MV-4-11 (cell line): Measurements from ENCODE around the gene FBXO33.
A peak's percentile ranks its signal among the peaks of the same experiment; 100 is the strongest.

Experiments used
- DNase-seq: peaks from one replicate; lab custom pipeline; 2025; lab: John Stamatoyannopoulos, UW

FBXO33 gene

DNA sequence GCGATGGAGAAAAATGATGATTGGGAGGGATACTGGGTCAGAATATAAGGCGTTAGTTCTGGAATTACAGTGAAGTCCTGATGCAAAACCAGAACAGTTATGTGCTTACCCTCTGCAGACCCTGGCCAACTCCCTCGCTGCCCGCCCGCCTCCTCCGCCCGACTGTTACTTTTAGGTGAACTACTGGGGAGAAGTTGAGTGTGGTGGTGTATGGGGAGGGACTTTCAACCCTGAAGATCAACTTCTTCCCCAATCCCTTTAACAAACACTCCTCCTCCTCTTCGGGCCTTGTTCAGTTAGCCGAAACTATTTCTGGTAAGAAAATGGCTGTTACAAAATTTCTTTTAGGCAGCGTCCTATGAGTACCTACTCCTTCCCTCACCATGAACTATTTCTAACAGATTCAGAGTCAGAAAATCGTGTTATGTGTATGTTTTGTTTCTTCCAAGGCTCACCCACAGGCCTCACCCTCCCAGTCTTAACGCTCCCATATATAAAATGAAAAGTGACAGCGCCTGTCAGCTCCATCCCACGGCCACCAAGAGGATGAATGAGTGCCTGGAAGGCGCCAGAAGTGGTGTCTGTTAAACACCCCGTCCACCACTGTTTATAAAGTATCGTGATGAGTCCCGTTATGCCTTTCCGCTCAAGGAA, 1.3 kb downstream of the FBXO33 start:
- DNase-seq, result peak; percentile 16

DNA sequence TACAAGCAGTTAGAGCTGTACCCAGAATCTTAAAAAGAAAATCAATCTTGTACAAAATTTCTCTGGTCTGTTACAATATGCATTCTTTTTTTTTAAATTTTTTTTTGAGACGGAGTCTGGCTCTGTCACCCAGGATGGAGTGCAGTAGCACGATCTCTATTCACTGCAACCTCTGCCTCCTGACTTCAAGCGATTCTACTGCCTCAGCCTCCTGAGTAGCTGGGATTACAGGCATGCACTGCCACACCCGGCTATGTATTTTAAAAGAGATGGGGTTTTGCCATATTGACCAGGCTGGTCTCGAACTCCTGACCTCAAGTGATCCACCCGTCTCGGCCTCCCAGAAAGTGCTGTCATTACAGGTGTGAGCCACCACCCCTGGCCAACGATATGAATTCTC, 4.1 kb downstream of the FBXO33 start:
- DNase-seq, result no peak

DNA sequence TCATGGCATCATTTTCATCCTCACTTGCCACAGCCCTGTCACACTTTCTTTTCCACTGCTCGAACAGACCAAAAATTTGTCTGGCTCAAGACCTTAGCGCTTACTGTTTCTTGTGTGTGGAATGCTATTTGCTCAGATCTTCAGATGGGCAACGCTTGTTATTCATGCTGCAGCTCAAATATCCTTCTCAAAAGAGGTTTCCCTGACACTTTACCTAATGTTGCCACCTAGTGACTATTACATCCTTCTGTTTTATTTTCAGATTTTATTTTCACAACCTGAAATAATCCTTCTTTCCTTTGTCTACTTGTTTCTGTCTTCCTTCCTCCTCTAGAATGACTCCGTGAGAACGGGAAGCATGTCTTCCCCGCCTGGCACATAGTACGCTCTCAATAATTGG, 5.6 kb downstream of the FBXO33 start:
- DNase-seq, result peak; percentile 43

DNA sequence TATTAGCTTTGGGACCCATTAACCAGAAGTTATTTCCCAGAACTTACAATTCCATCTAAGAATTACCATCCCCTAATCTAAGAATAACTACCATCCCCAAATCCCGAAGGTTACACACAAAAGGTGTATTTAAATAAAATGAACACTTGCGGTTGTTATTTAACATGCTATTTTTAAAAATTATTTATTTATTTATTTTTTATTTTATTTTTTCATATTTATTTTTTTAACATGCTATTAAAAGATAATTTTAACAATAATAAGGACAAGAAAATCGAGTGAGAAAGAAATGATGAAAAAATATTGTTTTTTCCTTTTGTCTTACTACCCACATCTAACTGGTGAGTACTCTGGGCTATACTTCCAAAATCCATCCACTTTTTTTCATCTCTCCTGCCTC, 6.3 kb downstream of the FBXO33 start:
- DNase-seq, result no peak

DNA sequence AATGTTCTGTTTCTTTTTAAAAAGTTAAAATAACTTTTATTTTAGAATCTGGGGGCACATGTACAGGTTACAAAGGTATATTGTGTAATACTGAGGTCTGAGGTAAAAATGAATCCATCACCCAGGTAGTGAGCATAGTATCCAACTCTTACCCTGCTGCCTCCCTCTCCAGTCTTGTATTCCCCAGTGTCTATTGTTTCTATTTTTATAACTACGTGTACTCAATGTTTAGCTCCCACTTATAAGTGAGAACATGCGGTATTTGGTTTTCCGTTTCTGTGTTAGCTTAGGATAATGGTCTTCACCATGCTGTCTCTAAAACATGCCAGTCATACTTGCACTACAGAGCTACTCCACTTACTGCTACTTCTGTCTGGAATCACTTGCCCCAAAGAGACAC, 8.4 kb downstream of the FBXO33 start:
- DNase-seq, result no peak

DNA sequence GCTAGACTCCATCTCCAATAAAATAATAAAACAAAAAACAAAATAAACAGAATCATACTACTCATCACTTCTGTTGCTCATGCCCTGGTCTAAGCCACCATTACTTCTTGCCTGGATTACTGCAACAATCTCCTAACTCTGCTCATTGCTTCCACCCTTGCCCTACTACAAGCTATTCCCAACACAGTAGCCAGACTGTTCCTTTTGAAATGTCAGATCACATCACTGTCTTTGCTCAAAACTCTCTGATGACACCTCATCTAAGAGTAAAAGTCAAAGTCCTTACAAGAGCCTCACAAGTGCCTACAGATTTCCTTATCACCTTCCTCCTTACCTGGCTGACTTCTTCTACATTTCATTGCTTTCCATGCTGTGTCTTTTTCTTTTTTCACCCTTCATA, 10.0 kb downstream of the FBXO33 start:
- DNase-seq, result no peak

DNA sequence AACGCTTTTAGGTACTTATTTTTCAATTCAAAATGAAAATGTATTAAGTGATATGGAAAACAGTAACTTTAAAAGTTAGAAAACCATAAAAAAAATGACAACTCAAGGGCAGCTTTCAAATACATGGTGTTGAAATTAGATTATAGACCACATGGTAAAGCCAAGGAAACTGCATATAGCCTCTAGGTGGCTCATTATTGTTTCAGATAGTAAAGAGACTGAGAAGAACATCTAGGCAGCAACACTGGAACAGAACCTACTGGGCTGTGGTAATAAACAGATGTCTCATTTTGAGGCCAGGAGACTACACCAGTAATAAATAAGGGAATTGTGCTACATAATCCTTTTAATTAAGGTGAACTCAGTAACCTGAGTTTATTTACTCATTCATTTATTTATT, 13.0 kb downstream of the FBXO33 start:
- DNase-seq, result no peak

DNA sequence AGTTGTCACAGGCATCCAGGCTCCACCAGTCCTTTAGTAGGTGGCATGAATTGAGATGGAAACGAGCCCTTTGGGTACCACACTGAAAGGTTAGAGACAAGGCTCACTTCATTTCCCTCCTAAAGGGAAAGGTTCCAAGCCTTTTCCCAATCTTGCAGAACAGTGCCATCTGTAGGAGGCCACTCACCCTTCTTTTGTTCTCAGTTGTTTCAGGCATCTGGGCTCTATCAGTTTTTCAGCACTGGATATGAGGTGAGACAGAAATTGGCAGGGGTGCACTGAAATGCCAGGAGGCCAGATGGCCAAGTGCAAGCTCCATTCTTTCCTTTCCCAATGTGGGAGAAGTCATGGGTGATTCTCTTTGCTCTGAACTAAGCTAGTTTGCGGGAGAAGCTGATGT, 15.2 kb downstream of the FBXO33 start:
- no peak for DNase-seq

DNA sequence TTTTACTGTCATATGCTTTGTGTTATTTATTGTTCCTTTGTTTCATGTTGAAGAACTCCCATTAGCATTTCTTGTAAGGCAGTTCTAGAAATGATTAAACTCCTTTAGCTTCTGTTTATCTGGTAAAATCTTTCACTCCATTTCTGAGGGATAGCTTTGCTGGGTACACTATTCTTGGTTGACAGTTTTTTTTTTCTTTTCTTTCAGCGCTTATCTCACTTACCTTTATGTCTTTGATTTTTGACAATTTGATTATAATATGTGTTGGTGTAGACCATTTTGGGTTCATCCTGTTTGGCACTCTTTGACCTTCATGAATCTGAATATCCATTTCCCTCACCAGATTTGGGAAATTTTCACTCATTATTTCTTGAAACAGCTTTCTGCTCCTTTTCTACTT, 16.2 kb downstream of the FBXO33 start:
- no peak for DNase-seq

DNA sequence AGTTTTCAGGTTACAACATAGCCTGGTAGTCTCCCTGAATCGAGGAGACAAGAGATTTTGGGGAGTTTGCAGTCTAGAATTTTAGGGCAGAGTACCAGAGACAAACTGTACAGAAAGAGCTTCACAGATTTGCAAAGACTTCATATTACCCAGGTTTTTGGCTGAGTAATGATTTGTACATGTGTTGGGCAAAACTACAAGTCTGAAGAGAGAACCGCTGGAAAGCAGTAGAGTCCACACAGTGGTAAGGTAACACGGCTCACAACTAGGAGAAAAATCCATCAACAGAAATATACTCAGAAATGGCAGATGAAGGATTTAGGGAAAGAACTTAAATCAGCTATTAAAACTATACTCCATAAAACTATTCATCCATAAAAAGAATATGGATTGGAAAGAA, 25.7 kb downstream of the FBXO33 start:
- no peak for DNase-seq

DNA sequence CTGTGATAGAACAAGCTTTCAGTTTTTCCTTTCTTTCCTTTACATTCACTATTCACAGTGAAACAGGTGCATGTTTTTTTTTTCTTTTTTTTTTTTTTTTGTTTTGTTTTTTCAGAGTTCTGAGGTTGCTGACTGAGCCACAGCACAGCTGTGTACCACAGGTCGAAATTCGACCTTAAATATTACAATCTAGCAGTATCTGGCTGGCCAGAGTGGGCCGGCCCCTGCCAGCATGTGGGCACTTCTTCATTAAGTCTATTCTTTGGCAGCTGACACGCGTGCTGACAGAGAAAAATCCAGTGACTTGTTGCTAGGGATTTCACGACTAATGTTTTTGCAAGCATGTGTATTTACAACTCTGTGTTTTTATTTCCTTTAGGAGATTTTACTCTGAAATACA, 33.9 kb downstream of the FBXO33 start:
- DNase-seq, result no peak

DNA sequence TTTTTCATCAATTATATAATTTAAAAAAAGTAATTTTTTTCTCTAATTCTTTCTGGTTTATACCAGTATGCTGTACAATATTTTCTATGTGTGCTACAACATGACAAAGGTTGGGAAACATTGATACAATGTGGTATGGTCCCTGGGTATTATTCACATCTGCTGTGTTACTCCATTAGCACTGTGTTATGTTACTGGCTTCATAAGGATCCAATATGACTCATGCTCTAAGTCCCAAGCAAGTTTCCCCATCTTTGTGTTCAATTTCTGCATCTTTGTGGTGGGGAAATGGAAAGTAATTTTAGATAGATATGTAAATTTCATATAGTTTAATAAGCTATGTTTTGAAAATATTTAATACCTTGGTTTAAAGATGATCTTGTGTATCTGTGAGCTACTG, 35.8 kb downstream of the FBXO33 start:
- peak; percentile 50 for DNase-seq

DNA sequence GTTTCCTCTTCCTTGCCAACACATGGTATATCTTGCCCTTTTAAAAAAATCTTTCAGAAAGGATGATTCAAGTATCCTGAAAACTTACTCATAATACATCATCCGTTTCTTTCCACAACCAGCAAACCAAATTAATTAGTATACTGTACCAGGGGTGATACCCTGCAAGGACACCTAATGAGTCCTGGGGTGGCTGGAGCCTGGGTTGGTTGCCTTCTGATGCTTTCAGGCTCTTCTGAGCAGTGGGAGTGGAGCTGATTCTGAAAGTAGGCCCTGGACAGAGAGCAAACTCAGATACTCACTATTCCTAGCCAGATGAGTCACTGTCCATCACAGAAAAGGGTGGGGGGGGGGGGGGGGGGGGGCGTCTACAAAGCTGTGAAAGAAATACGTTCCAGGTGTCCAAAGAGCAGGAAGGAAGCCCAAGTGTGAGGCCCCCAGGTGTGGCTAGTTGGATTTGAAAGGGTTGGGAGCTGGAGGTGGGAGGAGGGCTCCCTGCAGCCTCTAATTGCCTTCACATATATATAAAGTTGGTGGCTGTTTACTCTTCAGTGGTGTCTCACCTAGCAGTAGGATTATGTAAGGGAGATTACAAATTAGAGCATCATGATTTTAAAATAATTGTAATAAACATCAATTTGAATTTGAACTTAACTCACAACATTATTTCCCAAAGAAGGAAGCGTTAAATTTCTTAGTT, 36.5 kb downstream of the FBXO33 start:
- DNase-seq, result no peak

DNA sequence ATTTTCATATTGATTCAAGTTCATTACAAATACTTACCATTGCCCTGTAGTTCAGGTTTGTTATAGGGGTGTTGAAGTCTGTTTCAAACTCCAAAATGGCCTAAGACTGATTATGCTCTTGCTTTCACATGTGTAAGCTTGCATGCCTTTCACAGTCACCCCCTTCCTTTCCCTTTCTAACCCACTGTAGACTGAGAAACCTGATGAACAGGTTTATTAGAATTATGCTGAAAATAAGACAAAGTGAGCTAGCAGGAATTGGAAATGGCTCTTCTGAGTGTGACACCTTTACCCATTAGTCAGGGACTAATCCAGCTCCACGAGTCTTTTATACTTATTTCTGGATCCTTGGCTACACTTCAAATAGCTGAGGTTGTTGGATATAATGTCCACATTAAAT, 38.9 kb downstream of the FBXO33 start:
- no peak for DNase-seq

DNA sequence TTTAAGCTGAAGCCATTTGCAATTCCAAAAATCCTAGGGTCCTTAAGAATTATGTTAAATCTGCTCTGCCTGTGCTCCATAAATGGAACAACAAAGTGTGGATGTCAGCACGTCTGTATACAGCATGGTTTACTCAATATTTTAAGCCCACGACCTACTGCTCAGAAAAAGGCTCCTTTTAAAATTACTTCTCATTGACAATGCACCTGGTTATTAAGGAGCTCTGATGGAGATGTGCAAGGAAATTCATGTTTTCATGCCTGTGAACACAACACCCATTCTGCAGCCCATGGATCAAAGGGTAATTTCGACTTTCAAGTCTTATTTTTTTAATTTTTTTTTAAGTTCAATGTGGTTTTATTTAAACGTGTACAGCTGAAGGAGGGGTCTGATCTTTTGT, 48.1 kb downstream of the FBXO33 start:
- no peak for DNase-seq

DNA sequence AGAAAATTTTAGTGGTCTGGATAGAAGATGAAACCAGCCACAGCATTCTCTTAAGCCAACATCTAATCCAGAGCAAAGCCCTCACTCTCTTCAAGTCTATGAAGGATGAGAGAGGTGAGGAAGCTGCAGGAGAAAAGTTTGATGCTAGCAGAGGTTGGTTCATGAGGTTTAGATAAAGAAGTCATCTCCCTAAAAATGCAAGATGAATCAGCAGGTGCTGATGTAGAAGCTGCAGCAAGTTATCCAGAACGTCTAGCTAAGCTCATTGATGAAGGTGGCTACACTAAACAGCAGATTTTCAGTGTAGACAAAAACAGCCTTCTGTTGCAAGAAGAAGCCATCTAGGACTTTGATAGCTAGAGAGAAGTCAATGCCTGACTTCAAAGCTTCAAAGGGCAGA, 48.5 kb downstream of the FBXO33 start:
- no peak for DNase-seq

DNA sequence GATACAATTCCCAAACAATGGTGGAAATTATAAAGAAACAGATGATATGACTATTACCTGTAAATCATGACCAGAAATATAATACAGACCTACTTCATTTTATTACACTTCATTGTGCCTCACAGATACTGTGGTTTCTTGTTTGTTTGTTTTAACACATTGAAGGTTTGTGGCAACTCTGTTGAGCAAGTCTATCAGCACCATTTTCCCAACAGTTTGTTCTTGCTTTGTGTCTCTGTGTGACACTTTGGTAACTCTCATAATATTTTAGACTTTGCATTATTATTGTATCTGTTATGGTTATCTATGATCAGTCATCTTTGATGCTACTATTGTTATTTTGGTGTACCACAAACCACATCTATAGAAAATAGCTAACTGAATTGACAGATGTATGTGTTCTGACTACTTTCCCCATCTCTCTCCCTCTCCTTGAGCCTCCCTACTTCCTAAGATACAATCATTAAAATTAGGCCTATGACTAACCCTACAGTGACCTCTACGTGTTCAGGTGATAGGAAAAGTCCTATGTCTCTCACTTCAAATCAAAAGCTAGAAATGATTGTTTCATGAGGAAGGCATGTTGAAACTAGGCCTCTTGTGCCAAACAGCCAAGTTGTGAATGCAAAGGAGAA, 49.1 kb downstream of the FBXO33 start:
- DNase-seq, result no peak

DNA sequence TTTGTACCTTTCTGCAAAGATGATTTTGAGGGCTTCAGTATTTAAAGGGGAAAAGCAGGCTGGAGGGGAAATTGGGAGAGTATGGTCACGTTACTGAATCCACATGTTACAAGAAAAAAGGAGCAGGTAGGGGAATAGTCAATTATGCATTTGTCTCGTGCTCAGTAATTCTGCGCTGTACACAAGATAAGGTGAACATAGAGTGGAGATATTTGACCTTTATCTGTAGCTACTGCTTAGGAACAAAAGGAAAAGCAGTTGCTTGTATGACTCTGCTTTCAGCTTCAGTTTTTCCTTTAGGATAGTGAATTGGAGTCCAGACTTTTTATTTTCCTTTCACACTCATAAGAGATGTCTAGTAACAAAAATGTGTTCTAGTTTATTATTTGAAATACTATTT, 49.8 kb downstream of the FBXO33 start:
- DNase-seq, result no peak

DNA sequence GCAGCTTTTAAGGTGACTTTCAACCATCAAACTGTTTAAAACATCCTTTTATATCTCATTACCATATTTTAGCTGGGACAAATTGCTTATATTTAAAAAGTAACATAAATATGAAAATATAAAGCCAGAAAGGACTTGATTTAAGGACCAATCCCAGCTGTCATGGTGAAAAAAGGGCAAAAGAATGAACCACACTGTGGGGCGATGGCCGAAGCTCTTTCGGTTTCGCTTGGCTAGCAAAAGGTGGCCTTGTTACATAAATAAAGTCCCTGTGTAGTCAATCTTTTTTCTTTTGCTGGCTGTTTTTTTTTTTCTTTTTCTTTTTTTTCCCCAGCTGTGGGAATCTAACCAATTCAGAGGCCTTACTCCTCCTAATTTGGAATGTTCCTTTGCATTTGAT, 50.9 kb downstream of the FBXO33 start:
- no peak for DNase-seq

DNA sequence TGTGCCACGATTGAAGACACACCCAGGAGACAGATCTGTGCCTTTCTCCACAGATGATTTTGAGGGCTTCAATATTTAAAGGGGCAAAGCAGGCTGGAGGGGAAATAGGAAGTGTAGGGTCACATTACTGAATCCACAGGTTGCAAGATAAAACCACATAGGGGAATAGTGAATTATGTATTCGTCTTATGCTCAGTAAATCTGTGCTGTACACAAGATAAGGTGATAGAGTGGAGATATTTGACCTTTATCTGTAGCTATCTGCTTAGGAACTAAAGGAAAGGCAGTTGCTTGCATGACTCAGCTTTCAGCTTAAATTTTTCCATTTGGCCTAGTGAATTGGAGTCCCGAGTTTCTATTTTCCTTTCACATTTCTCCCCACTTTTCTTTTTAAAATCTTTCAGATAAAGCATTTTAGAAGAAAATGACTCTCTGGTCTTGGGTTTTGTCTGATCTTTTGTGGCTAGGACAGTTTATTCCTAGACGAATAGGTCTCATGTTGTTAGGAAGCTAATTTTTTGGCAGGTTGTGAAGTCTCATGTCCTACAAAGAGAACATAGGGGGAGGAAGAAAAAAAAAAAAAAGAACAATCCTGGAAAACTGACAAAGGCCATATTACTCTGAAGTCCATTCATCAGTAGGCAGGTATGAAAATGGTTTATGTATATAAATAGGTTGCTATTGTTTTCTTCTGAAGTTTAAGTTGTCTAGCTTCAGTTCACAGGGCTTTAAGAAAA, 55.4 kb downstream of the FBXO33 start:
- DNase-seq, result no peak

DNA sequence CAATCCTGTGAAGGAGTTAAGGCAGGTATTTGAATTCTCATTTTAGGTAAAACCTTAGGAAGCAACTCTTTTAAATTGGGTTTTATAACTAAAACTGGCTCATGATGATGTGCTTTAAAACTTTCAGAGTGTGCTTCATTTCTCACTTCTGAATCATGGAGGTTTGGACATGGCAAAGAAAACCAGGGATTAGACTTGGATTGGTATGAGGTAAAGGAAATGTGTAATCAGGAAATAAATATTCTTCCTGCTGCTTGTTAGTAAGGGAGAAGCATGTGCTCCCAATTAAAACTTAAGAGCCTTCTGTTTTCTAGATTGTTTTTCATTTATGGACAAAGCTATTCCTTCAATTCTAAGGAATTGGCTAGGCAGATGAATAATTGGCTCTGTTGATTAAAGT, 57.4 kb downstream of the FBXO33 start:
- DNase-seq, result no peak

DNA sequence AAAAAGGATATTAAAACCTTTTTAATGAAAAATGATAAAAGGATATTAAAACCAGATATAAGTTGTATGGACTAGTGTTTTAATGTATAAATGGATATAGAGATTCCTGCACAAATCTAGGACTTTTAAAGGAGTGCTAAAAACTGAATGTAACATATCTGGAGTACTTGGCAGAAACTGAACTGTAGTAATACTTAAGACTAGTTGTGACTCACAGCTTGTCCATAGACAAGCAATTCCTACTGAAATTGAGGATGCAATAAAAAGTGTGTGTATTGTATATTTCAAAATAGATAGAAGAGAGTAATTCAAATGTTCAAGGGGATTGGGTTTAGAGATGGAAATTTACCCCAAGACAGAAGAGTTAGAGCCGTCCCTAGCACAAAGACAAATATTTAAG, 59.6 kb downstream of the FBXO33 start:
- no peak for DNase-seq

DNA sequence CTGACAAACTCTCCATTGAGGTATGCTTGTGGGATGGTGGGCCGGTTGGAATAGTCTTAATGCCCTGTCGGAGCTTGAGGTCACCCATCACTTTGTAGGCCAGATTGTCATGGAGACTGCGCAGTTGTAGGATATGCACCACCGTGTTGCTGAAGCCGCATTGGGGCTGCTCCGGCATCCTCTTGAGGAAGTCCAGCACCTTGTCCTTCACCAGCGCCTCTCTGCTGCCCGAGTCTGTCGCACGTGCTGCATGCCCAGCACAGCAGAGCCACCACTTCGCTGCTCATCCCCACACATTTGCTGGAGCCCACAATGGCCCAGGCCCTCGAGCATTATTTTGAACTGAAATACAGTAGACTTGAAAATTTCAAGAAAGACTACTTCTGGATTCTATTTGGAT, 61.8 kb downstream of the FBXO33 start:
- no peak for DNase-seq
